ENCODE measurements around the gene ASB13.
"Not testable (repeated sequence)": the region's sequence is repeated elsewhere in the genome, so short reads cannot be mapped to it uniquely, and the experiment has no call there.

The ASB13 gene

GRCh38 chr10:5623081-5623748, 43.2 kb downstream of the ASB13 start:
- Mint-ChIP-seq H3K36me3 (ENCODE audit: insufficient read depth) (no peaks in the 10 kb centered on the region), H3K9me3 (no peaks in the 10 kb centered on the region), H3K4me1 (no peaks in the 10 kb centered on the region), H3K27me3 (peaks cover 29% of the 10 kb centered on the region), H3K4me3 (no peak overlapping the region), H3K27ac (ENCODE audit: low read depth) (no peak overlapping the region)
- ATAC-seq (replicated peaks; ENCODE audit: extremely low read depth, poor library complexity, severe bottlenecking) = peak; percentile 82
- DNase-seq (ENCODE audit: low spot score in 2 of 2) = peak; percentile 42 to 54

GRCh38 chr10:5622186-5622960, 44.0 kb downstream of the ASB13 start:
- no peak overlapping the region for H3K27ac Mint-ChIP-seq (ENCODE audit: low read depth)
- ATAC-seq (replicated peaks; ENCODE audit: extremely low read depth, poor library complexity, severe bottlenecking) (no peak), DNase-seq (ENCODE audit: low spot score in 2 of 2) (no peak)
- H3K4me1 Mint-ChIP-seq = no peaks in the 10 kb centered on the region
- H3K9me3 Mint-ChIP-seq = no peaks in the 10 kb centered on the region
- H3K4me3 Mint-ChIP-seq = no peak overlapping the region
- peaks cover 22% of the 10 kb centered on the region for H3K27me3 Mint-ChIP-seq
- no peaks in the 10 kb centered on the region for H3K36me3 Mint-ChIP-seq (ENCODE audit: insufficient read depth)

GRCh38 chr10:5621371-5621770, 45.0 kb downstream of the ASB13 start:
- H3K27me3 Mint-ChIP-seq = peaks cover 17% of the 10 kb centered on the region

GRCh38 chr10:5620966-5621365, 45.4 kb downstream of the ASB13 start:
- H3K4me1 Mint-ChIP-seq = no peaks in the 10 kb centered on the region
- DNase-seq (ENCODE audit: low spot score in 2 of 2) = no peak
- H3K27me3 Mint-ChIP-seq = peaks cover 14% of the 10 kb centered on the region
- H3K36me3 Mint-ChIP-seq (ENCODE audit: insufficient read depth) = no peaks in the 10 kb centered on the region
- ATAC-seq (replicated peaks; ENCODE audit: extremely low read depth, poor library complexity, severe bottlenecking) = no peak
- no peak overlapping the region for H3K27ac Mint-ChIP-seq (ENCODE audit: low read depth)
- no peaks in the 10 kb centered on the region for H3K9me3 Mint-ChIP-seq
- H3K4me3 Mint-ChIP-seq = no peak overlapping the region

More at GRCh38 chr10:5621371-5621770, 45.0 kb downstream of the ASB13 start:
- not testable (repeated sequence) for ATAC-seq (replicated peaks; ENCODE audit: extremely low read depth, poor library complexity, severe bottlenecking); DNase-seq (ENCODE audit: low spot score in 2 of 2); H3K9me3 Mint-ChIP-seq; H3K4me1 Mint-ChIP-seq; H3K4me3 Mint-ChIP-seq; H3K36me3 Mint-ChIP-seq (ENCODE audit: insufficient read depth); H3K27ac Mint-ChIP-seq (ENCODE audit: low read depth)

GRCh38 chr10:5620223-5620721, 46.1 kb downstream of the ASB13 start:
- H3K9me3 Mint-ChIP-seq = no peaks in the 10 kb centered on the region
- H3K27ac Mint-ChIP-seq (ENCODE audit: low read depth) = no peak overlapping the region
- DNase-seq (ENCODE audit: low spot score in 2 of 2) (no peak), ATAC-seq (replicated peaks; ENCODE audit: extremely low read depth, poor library complexity, severe bottlenecking) (no peak)
- no peak overlapping the region for H3K4me3 Mint-ChIP-seq
- no peaks in the 10 kb centered on the region for H3K4me1 Mint-ChIP-seq
- peaks cover 14% of the 10 kb centered on the region for H3K27me3 Mint-ChIP-seq
- H3K36me3 Mint-ChIP-seq (ENCODE audit: insufficient read depth) = no peaks in the 10 kb centered on the region

GRCh38 chr10:5619362-5620211, 46.8 kb downstream of the ASB13 start:
- no peak for DNase-seq (ENCODE audit: low spot score in 2 of 2)
- H3K27ac Mint-ChIP-seq (ENCODE audit: low read depth) = no peak overlapping the region

GRCh38 chr10:5618829-5619228, 47.6 kb downstream of the ASB13 start:
- peaks cover 14% of the 10 kb centered on the region for H3K27me3 Mint-ChIP-seq
- H3K4me3 Mint-ChIP-seq = no peak overlapping the region
- ATAC-seq (replicated peaks; ENCODE audit: extremely low read depth, poor library complexity, severe bottlenecking) (no peak), DNase-seq (ENCODE audit: low spot score in 2 of 2) (no peak)
- no peak overlapping the region for H3K27ac Mint-ChIP-seq (ENCODE audit: low read depth)
- H3K4me1 Mint-ChIP-seq = no peaks in the 10 kb centered on the region
- H3K9me3 Mint-ChIP-seq = no peaks in the 10 kb centered on the region
- no peaks in the 10 kb centered on the region for H3K36me3 Mint-ChIP-seq (ENCODE audit: insufficient read depth)

More at GRCh38 chr10:5619362-5620211, 46.8 kb downstream of the ASB13 start:
- no peaks in the 10 kb centered on the region for H3K9me3 Mint-ChIP-seq
- no peaks in the 10 kb centered on the region for H3K36me3 Mint-ChIP-seq (ENCODE audit: insufficient read depth)
- H3K4me1 Mint-ChIP-seq = no peaks in the 10 kb centered on the region
- no peak for ATAC-seq (replicated peaks; ENCODE audit: extremely low read depth, poor library complexity, severe bottlenecking)
- H3K27me3 Mint-ChIP-seq = peaks cover 14% of the 10 kb centered on the region
- no peak overlapping the region for H3K4me3 Mint-ChIP-seq

- Mint-ChIP-seq H3K4me3 (no peak overlapping the region), H3K36me3 (ENCODE audit: insufficient read depth) (no peaks in the 10 kb centered on the region), H3K4me1 (no peaks in the 10 kb centered on the region), H3K9me3 (no peaks in the 10 kb centered on the region), H3K27me3 (peaks cover 14% of the 10 kb centered on the region), H3K27ac (ENCODE audit: low read depth) (no peak overlapping the region)
- DNase-seq (ENCODE audit: low spot score in 2 of 2) (no peak), ATAC-seq (replicated peaks; ENCODE audit: extremely low read depth, poor library complexity, severe bottlenecking) (no peak)
Measured at GRCh38 chr10:5618042-5618441, 48.4 kb downstream of the ASB13 start.

GRCh38 chr10:5617521-5617920, 48.9 kb downstream of the ASB13 start:
- DNase-seq (ENCODE audit: low spot score in 2 of 2) (no peak), ATAC-seq (replicated peaks; ENCODE audit: extremely low read depth, poor library complexity, severe bottlenecking) (no peak)
- H3K9me3 Mint-ChIP-seq = no peaks in the 10 kb centered on the region
- H3K27ac Mint-ChIP-seq (ENCODE audit: low read depth) = no peak overlapping the region
- no peaks in the 10 kb centered on the region for H3K36me3 Mint-ChIP-seq (ENCODE audit: insufficient read depth)
- H3K4me1 Mint-ChIP-seq = no peaks in the 10 kb centered on the region
- H3K4me3 Mint-ChIP-seq = no peak overlapping the region
- H3K27me3 Mint-ChIP-seq = peaks cover 14% of the 10 kb centered on the region

GRCh38 chr10:5616836-5617235, 49.6 kb downstream of the ASB13 start:
- Mint-ChIP-seq H3K36me3 (ENCODE audit: insufficient read depth) (no peaks in the 10 kb centered on the region), H3K4me1 (no peaks in the 10 kb centered on the region), H3K27ac (ENCODE audit: low read depth) (no peak overlapping the region), H3K9me3 (no peaks in the 10 kb centered on the region), H3K27me3 (peaks cover 14% of the 10 kb centered on the region), H3K4me3 (no peak overlapping the region)
- no peak for ATAC-seq (replicated peaks; ENCODE audit: extremely low read depth, poor library complexity, severe bottlenecking)
- no peak for DNase-seq (ENCODE audit: low spot score in 2 of 2)

- H3K9me3 Mint-ChIP-seq = no peaks in the 10 kb centered on the region
- no peaks in the 10 kb centered on the region for H3K4me1 Mint-ChIP-seq
- H3K4me3 Mint-ChIP-seq = no peak overlapping the region
- DNase-seq (ENCODE audit: low spot score in 2 of 2) (no peak), ATAC-seq (replicated peaks; ENCODE audit: extremely low read depth, poor library complexity, severe bottlenecking) (no peak)
- H3K27ac Mint-ChIP-seq (ENCODE audit: low read depth) = no peak overlapping the region
- H3K36me3 Mint-ChIP-seq (ENCODE audit: insufficient read depth) = no peaks in the 10 kb centered on the region
- peaks cover 14% of the 10 kb centered on the region for H3K27me3 Mint-ChIP-seq
Measured at GRCh38 chr10:5616046-5616445, 50.3 kb downstream of the ASB13 start.

- DNase-seq (ENCODE audit: low spot score in 2 of 2) (no peak), ATAC-seq (replicated peaks; ENCODE audit: extremely low read depth, poor library complexity, severe bottlenecking) (no peak)
- peaks cover 15% of the 10 kb centered on the region for H3K27me3 Mint-ChIP-seq
- no peaks in the 10 kb centered on the region for H3K36me3 Mint-ChIP-seq (ENCODE audit: insufficient read depth)
- H3K27ac Mint-ChIP-seq (ENCODE audit: low read depth) = no peak overlapping the region
- no peaks in the 10 kb centered on the region for H3K9me3 Mint-ChIP-seq
- no peaks in the 10 kb centered on the region for H3K4me1 Mint-ChIP-seq
- H3K4me3 Mint-ChIP-seq = no peak overlapping the region
Measured at GRCh38 chr10:5615316-5615715, 51.1 kb downstream of the ASB13 start.

Measured in central memory CD8-positive, alpha-beta T cell (primary cell).